HEK293T (cell line): Measurements from ENCODE around the gene SLC35E2B.
"Not testable (repeated sequence)": the region's sequence is repeated elsewhere in the genome, so short reads cannot be mapped to it uniquely, and the experiment has no call there.

ENCODE experiments used
- ELF4 ChIP-seq: fragments of 450-650 bp; IDR thresholded peaks from 2 replicates; pipeline ENCODE4 v1.6.1; 2017; ENCODE audit warnings: antibody characterized with exemption
- LEF1 ChIP-seq: fragments of 450-650 bp; IDR thresholded peaks from 2 replicates; pipeline ENCODE4 v1.6.1; 2017; ENCODE audit warnings: mild to moderate bottlenecking, borderline replicate concordance
- NFRKB ChIP-seq: fragments of 450-650 bp; IDR thresholded peaks from 2 replicates; pipeline ENCODE4 v1.6.1; 2016; ENCODE audit warnings: mild to moderate bottlenecking, moderate library complexity
- TARDBP ChIP-seq: fragments of 450-650 bp; IDR thresholded peaks from 2 replicates; pipeline ENCODE4 v1.6.1; 2016
- TF ChIP-seq, protein P1 (sequence below): fragments of 450-650 bp; IDR thresholded peaks from 2 replicates; pipeline ENCODE4 v1.6.1; 2016

DNA sequence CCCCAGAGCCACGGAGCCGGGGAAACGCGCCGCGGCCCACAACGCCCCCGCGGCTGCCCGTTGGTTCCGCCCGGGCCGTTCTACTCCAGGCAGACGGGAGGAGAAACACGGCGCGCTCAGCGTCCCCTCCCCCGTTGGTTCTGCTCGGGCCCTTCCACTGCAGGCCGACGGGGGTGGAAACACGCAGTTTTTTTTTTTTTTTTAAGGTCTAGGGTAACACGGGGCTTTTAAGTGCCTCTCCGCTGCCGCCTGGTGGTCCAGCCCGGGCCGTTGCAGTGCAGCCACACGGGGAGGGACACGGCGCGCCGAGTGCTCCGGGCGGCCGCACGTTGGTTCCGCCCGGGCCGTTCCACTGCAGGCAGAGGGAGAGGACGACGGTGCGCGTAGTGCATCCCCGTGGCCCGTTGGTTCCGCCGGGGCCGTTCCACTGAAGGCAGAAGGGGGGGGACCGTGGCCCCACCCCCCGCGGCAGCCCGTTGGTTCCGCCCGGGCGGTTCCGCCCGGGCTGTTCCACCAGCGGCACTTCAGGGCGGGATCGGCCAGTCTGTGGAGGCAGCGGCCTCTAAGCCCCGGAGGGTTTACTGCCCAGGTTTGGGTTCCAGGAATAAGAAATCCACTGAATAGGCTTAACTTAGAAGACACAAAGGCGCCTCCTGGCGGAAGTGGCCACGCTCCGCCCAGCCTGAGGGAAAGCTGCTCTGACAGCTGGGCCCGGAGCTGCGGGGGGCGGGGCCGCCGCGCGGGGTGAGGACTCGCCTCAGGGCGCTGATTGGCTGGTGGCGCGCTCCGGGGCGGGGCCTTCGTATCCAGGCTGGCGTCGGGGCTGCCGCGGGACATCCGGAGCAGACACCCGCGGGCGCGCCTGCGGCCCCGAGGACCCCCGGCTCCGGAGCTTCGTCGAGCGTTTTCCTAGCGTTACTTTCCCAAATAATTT, at the start of gene SLC35E2B:
- TF ChIP-seq, protein P1, sequence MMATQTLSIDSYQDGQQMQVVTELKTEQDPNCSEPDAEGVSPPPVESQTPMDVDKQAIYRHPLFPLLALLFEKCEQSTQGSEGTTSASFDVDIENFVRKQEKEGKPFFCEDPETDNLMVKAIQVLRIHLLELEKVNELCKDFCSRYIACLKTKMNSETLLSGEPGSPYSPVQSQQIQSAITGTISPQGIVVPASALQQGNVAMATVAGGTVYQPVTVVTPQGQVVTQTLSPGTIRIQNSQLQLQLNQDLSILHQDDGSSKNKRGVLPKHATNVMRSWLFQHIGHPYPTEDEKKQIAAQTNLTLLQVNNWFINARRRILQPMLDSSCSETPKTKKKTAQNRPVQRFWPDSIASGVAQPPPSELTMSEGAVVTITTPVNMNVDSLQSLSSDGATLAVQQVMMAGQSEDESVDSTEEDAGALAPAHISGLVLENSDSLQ = not testable (repeated sequence)
- not testable (repeated sequence) for TF ChIP-seq ELF4, TARDBP, LEF1, NFRKB
